Vagina (tissue), 2 donors: ENCODE data around the gene EEIG2. TPM values are rescaled to one million over a fixed set of nuclear protein-coding genes. Genes with fewer than 3 reads are reported as not detected.

Source experiments
- DNase-seq, 2 donors: peaks; one replicate each; pipeline ENCODE4 v3.0.0-alpha.2; 2017; ENCODE audit errors: extremely low spot score in 2 of 2
- H3K27ac ChIP-seq: fragments of 200-600 bp; sonication (generic); one replicate; pipeline ENCODE4 v1.5.1; 2019
- H3K27me3 ChIP-seq: fragments of 200-600 bp; sonication (generic); one replicate; pipeline ENCODE4 v1.5.1; 2019
- H3K36me3 ChIP-seq, 2 donors: fragments of 200-600 bp; sonication (generic); one replicate each; pipeline ENCODE4 v1.5.1; 2017 to 2019
- H3K4me1 ChIP-seq: fragments of 200-600 bp; sonication (generic); one replicate; pipeline ENCODE4 v1.5.1; 2019
- H3K4me3 ChIP-seq, 2 donors: fragments of 200-600 bp; sonication (generic); 1 replicate in 1 of 2; 2 replicates in 1 of 2; pipeline ENCODE4 v1.5.1; 2016 to 2019
- H3K9me3 ChIP-seq: fragments of 200-600 bp; sonication (generic); one replicate; pipeline ENCODE4 v1.5.1; 2019
- POLR2A ChIP-seq, 2 donors: fragments of 450-650 bp; IDR thresholded peaks; one replicate each; pipeline ENCODE4 v1.6.1; 2017; ENCODE audit warnings: antibody characterized with exemption in 2 of 2, mild to moderate bottlenecking in 2 of 2, moderate library complexity in 2 of 2
- POLR2AphosphoS5 ChIP-seq, 2 donors: sonication (generic); formaldehyde crosslinking; IDR thresholded peaks; one replicate each; pipeline ENCODE4 v1.9.0; 2017; ENCODE audit warnings: antibody characterized with exemption in 2 of 2, mild to moderate bottlenecking in 2 of 2, low read depth in 1 of 2; ENCODE audit not compliant: insufficient read depth in 1 of 2
- intact Hi-C: fragments of 100-400 bp; cut with DNase I; formaldehyde crosslinking; loops from one replicate; pipeline ENCODE4 v1.15.1; 2023
- total RNA-seq: library from RNA; depleted of rRNA; stranded (reverse); fragments of >200 nt; gene quantifications from one replicate; pipeline ENCODE4 v1.2.3, GENCODE V29; 2016
- TF ChIP-seq, protein P1 (sequence below), 3 experiments: fragments of 450-650 bp in 2 of 3; fragments of 200-600 bp in 1 of 3; sonication (generic) in 1 of 3; IDR thresholded peaks; one replicate each; pipeline ENCODE4 v1.5.1; 2017 to 2019; ENCODE audit warnings: antibody characterized with exemption in 3 of 3, mild to moderate bottlenecking in 2 of 3, moderate library complexity in 2 of 3

Gene EEIG2
- total RNA-seq, 1 donor from 2014 or later: 11.5 TPM

DNA sequence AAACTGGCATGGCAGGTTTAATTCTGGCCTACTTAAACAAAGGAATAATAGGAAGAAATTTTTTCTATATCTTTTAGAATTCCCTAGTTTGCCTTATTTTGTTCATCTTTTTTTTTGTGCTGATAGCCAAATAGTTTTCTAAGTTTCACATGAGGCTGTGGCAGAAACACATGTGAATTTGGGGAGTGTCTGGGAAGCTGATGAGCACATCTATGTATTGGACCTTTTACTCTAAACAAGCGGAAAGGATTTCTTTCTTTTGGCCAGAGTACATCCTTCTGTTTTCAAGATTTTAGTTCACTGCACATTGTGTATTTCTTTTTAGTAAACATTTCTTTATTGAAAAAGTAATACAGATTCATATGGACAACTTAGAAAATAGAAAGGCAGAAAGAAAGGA is 5.6 kb downstream of the EEIG2 start:
- no peaks in the 10 kb centered on the region for H3K36me3 ChIP-seq
- H3K27ac ChIP-seq: no peak overlapping the region
- intact Hi-C loops: no loop called here
- no peak overlapping the region for H3K4me3 ChIP-seq
- peaks cover 19% of the 10 kb centered on the region for H3K4me1 ChIP-seq
- DNase-seq: no peak
- no peaks in the 10 kb centered on the region for H3K27me3 ChIP-seq
- no peaks in the 10 kb centered on the region for H3K9me3 ChIP-seq
- TF ChIP-seq, protein P1, sequence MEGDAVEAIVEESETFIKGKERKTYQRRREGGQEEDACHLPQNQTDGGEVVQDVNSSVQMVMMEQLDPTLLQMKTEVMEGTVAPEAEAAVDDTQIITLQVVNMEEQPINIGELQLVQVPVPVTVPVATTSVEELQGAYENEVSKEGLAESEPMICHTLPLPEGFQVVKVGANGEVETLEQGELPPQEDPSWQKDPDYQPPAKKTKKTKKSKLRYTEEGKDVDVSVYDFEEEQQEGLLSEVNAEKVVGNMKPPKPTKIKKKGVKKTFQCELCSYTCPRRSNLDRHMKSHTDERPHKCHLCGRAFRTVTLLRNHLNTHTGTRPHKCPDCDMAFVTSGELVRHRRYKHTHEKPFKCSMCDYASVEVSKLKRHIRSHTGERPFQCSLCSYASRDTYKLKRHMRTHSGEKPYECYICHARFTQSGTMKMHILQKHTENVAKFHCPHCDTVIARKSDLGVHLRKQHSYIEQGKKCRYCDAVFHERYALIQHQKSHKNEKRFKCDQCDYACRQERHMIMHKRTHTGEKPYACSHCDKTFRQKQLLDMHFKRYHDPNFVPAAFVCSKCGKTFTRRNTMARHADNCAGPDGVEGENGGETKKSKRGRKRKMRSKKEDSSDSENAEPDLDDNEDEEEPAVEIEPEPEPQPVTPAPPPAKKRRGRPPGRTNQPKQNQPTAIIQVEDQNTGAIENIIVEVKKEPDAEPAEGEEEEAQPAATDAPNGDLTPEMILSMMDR (IDR thresholded peaks at IDR 0.05): no peak
- TF ChIP-seq POLR2AphosphoS5 (IDR thresholded peaks at IDR 0.05; ENCODE audit: insufficient read depth in 1 of 2, low read depth in 1 of 2) (no peak), POLR2A (IDR thresholded peaks at IDR 0.05) (no peak)

DNA sequence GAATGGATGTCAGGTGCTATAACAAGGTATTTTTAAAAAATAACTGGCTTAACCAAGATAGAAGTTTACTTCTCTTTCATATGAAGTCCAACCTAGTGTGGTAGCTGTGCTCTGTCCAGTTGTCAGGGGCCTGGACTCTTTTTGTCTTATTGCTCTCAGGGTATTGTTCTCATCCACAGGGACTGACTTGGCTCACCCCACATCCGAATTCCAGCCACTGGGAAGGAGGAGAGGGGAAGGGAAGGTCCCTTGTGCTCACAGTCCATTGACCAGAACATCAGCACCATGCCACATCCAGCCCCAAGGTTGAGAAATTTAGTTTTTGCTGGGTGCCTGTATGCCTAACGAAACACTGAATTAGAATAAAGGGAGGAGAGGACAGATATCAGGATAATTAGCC is 8.7 kb downstream of the EEIG2 start:
- TF ChIP-seq POLR2A (IDR thresholded peaks at IDR 0.05): no peak
- no peak for TF ChIP-seq POLR2AphosphoS5 (IDR thresholded peaks at IDR 0.05; ENCODE audit: insufficient read depth in 1 of 2, low read depth in 1 of 2)
- TF ChIP-seq, protein P1 (IDR thresholded peaks at IDR 0.05): no peak
- no peaks in the 10 kb centered on the region for H3K36me3 ChIP-seq
- H3K9me3 ChIP-seq: no peaks in the 10 kb centered on the region
- no peak for DNase-seq
- no peaks in the 10 kb centered on the region for H3K4me1 ChIP-seq
- H3K27me3 ChIP-seq: no peaks in the 10 kb centered on the region
- H3K27ac ChIP-seq: no peak overlapping the region
- no peak overlapping the region for H3K4me3 ChIP-seq
- intact Hi-C loops: no loop called here

DNA sequence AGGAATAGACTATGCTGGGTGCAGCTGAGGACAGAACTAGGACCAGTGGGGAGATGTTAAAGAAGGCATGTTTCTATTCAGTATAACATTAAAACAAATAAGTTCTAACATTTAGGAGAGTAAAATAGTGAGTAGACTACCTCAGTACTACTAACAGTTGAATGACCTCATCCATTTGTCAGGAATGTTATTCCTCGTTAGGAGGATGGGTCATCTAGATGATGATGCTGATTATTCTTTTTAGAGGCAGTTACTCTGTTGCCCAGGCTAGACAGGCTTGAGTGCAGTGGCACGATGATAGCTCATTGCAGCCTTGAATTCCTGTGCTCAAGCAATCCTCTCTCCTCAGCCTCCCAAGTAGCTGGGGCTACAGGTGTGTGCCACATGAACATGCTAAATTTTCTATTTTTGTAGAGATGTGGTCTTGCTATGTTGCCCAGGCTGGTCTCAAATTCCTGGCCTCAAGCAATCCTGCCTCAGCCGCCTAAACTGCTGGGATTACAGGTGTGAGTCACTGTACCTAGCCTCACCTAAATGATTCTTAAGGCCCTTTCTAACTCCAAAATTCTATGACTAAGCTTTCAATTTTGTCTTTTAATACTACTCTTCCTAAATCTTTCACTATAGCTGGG is 9.3 kb downstream of the EEIG2 start:
- Histone ChIP-seq H3K9me3 (no peaks in the 10 kb centered on the region), H3K4me3 (no peak overlapping the region), H3K4me1 (no peaks in the 10 kb centered on the region), H3K27ac (no peak overlapping the region), H3K36me3 (no peaks in the 10 kb centered on the region), H3K27me3 (no peaks in the 10 kb centered on the region)
- intact Hi-C loops: no loop called here
- TF ChIP-seq POLR2A (IDR thresholded peaks at IDR 0.05) (no peak), POLR2AphosphoS5 (IDR thresholded peaks at IDR 0.05; ENCODE audit: insufficient read depth in 1 of 2, low read depth in 1 of 2) (no peak)
- TF ChIP-seq, protein P1 (IDR thresholded peaks at IDR 0.05): no peak
- DNase-seq: no peak

DNA sequence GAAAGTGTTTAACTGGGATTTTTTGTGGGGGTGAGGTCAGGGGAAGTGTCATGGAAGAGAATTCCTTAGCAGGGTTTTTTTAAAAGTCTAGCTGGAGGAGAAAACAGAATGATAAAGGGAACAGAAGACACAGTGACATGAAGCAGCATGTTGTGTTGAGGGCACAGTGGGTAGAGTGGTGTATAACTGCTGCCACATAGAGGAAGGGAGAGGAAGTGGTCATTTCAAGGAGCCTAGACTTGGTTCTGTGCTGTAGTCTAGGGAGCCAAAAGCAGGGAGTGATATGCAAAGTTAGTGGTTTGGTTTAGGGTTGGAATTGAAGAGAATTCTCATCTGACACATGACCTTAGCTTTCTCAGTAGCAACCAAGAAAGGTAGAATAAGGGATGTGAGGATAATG is 10.2 kb downstream of the EEIG2 start:
- no peak for DNase-seq
- Histone ChIP-seq H3K27ac (no peak overlapping the region), H3K4me1 (peaks cover 3% of the 10 kb centered on the region), H3K27me3 (no peaks in the 10 kb centered on the region), H3K4me3 (no peak overlapping the region), H3K36me3 (no peaks in the 10 kb centered on the region), H3K9me3 (no peaks in the 10 kb centered on the region)
- intact Hi-C loops: no loop called here
- TF ChIP-seq POLR2A (IDR thresholded peaks at IDR 0.05) (no peak), POLR2AphosphoS5 (IDR thresholded peaks at IDR 0.05; ENCODE audit: insufficient read depth in 1 of 2, low read depth in 1 of 2) (no peak)
- TF ChIP-seq, protein P1 (IDR thresholded peaks at IDR 0.05): no peak

DNA sequence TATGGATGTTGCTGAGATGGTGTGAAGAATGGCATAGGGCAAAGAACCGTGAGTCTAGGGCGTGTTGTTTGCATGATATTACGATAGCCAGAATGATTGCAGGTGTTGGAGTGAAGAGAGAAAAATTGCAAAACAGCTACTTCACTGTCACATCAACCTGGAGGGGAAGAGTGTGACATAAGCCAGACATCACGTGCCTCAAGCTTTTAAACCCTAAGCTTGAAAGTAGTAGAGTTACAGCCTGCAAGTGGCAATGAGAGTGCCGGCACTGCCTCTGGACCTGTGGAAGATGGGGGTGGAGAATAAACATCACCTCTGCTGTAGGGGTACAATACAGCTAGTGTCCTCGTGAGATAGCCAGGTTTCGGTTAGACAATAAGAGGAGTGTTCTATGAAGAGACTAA is 11.1 kb downstream of the EEIG2 start:
- Histone ChIP-seq H3K36me3 (no peaks in the 10 kb centered on the region), H3K9me3 (no peaks in the 10 kb centered on the region), H3K4me3 (no peak overlapping the region), H3K4me1 (peaks cover 8% of the 10 kb centered on the region), H3K27me3 (no peaks in the 10 kb centered on the region), H3K27ac (no peak overlapping the region)
- DNase-seq: no peak
- intact Hi-C loops: no loop called here
- TF ChIP-seq POLR2A (IDR thresholded peaks at IDR 0.05): no peak
- TF ChIP-seq, protein P1 (IDR thresholded peaks at IDR 0.05): no peak
